Subcutaneous adipose tissue (tissue), 4 donors: ENCODE measurements around the gene TFDP1. TPM values are rescaled to one million over a fixed set of nuclear protein-coding genes. Genes with fewer than 3 reads are reported as not detected.

Experiments used
- CTCF ChIP-seq: fragments of 450-650 bp; IDR thresholded peaks from one replicate; pipeline ENCODE4 v1.5.1; 2016; ENCODE audit warnings: low read depth, mild to moderate bottlenecking, control low read depth, antibody characterized with exemption, moderate library complexity
- total RNA-seq, 4 donors: library from RNA; depleted of rRNA; stranded (reverse); fragments of >200 nt; gene quantifications; one replicate each; pipeline ENCODE4 v1.1.0, GENCODE V29; 2016

Gene TFDP1
- total RNA-seq, 4 donors from 2014 or later: 26.2 to 59.5 (median 27.8) TPM

- TF ChIP-seq CTCF: no peak
These were observed 58.0 kb downstream of the TFDP1 start for GRCh38 chr13:113642563-113642962.

- no peak for TF ChIP-seq CTCF
These were observed 59.0 kb downstream of the TFDP1 start for GRCh38 chr13:113643593-113643992.

GRCh38 chr13:113644800-113645199, 60.2 kb downstream of the TFDP1 start:
- no peak for TF ChIP-seq CTCF

- no peak for TF ChIP-seq CTCF
These were observed 60.8 kb downstream of the TFDP1 start for GRCh38 chr13:113645329-113645728.

- no peak for TF ChIP-seq CTCF
These were observed 61.8 kb downstream of the TFDP1 start for GRCh38 chr13:113646376-113646775.

- no peak for TF ChIP-seq CTCF
These were observed 62.4 kb downstream of the TFDP1 start for GRCh38 chr13:113646921-113647340.

GRCh38 chr13:113647351-113648215, 63.0 kb downstream of the TFDP1 start:
- no peak for TF ChIP-seq CTCF
